GM12878 (cell line): ENCODE data around the gene TEN1. TPM values are rescaled to one million over a fixed set of nuclear protein-coding genes. Genes with fewer than 3 reads are reported as not detected.
A peak's percentile ranks its signal among the peaks of the same experiment; 100 is the strongest.

Experiments
- ATAC-seq: fragments of 200-7000 bp; cut with Tn5 transposase; 3 replicates; pipeline ENCODE4 v1.9.1; 2020; ENCODE audit warnings: mild to moderate bottlenecking, moderate library complexity
- BruUV-seq: library from RNA; stranded (reverse); fragments of 400-500 nt; replicated peaks from 2 replicates; lab custom pipeline; 2021; lab: Mats Ljungman, UMichigan
- CTCF ChIA-PET: fragments of 300-600 bp; sonication (Branson Sonifier 250); formaldehyde crosslinking; extraction: SDS; loops from one replicate; lab custom pipeline; 2021; ENCODE audit warnings: inconsistent platforms; lab: Yijun Ruan, JAX
- POLR2A ChIA-PET: fragments of 350-600 bp; formaldehyde crosslinking; extraction: SDS; loops from one replicate; lab custom pipeline; 2021; ENCODE audit warnings: inconsistent platforms; lab: Charles Lee
- RAD21 ChIA-PET: fragments of 300-600 bp; sonication (Branson Sonifier 250); formaldehyde crosslinking; loops from one replicate; lab custom pipeline; 2023; ENCODE audit warnings: antibody characterized with exemption; ENCODE audit not compliant: unreplicated experiment; lab: Charles Lee
- SMC1A ChIA-PET: fragments of 300-600 bp; sonication (Branson Sonifier 250); formaldehyde crosslinking; loops from one replicate; lab custom pipeline; 2023; ENCODE audit not compliant: unreplicated experiment, uncharacterized antibody; lab: Charles Lee
- DNase-seq: peaks from one replicate; pipeline ENCODE4 v3.0.0-alpha.2; 2011; ENCODE audit warnings: low read depth, low spot score
- FAIRE-seq: peaks from 3 replicates; lab custom pipeline; 2011; peaks lifted over from hg19 to GRCh38; lab: Jason Lieb, UNC
- H2AFZ ChIP-seq: 2 replicates; pipeline ENCODE4 v1.6.0; 2011; ENCODE audit warnings: low read depth, low read length, control low read depth; ENCODE audit not compliant: control insufficient read depth
- H3K27ac ChIP-seq: 2 replicates; pipeline ENCODE4 v1.5.1; 2011; ENCODE audit warnings: control low read depth; ENCODE audit not compliant: control insufficient read depth, insufficient read depth
- H3K27me3 ChIP-seq, 2 experiments: replicated peaks in 1 of 2; 2 replicates each; pipeline versions ENCODE4 v1.6.0 to v1.6.1; 2011; ENCODE audit warnings: low read length in 1 of 2; ENCODE audit not compliant: control insufficient read depth in 2 of 2, insufficient read depth in 2 of 2
- H3K36me3 ChIP-seq, 2 experiments: 2 replicates each; pipeline ENCODE4 v1.5.1; 2011; ENCODE audit warnings: low read length in 1 of 2; ENCODE audit not compliant: control insufficient read depth in 2 of 2, insufficient read depth in 2 of 2
- H3K4me1 ChIP-seq: 2 replicates; pipeline ENCODE4 v1.6.1; 2011; ENCODE audit warnings: mild to moderate bottlenecking, low read length, moderate library complexity, mixed read lengths; ENCODE audit not compliant: control insufficient read depth, insufficient read depth
- H3K4me2 ChIP-seq: 2 replicates; pipeline ENCODE4 v1.6.0; 2011; ENCODE audit warnings: control low read depth; ENCODE audit not compliant: control insufficient read depth, insufficient read depth
- H3K4me3 ChIP-seq: fragments of 200-600 bp; sonication (generic); 2 replicates; pipeline ENCODE4 v1.5.1; 2016
- H3K79me2 ChIP-seq: 2 replicates; pipeline ENCODE4 v1.6.0; 2011; ENCODE audit warnings: low read length; ENCODE audit not compliant: control insufficient read depth, insufficient read depth
- H3K9ac ChIP-seq: 2 replicates; pipeline ENCODE4 v1.8.0; 2011; ENCODE audit warnings: low read length, control low read depth, mixed read lengths; ENCODE audit not compliant: control insufficient read depth, insufficient read depth
- H3K9me3 ChIP-seq: replicated peaks from 3 replicates; pipeline ENCODE4 v1.5.1; 2011; ENCODE audit warnings: mild to moderate bottlenecking, low read length; ENCODE audit not compliant: control insufficient read depth, insufficient read depth
- H4K20me1 ChIP-seq: 2 replicates; pipeline ENCODE4 v1.6.0; 2011; ENCODE audit not compliant: control insufficient read depth, insufficient read depth
- NBN ChIP-seq: fragments of 450-650 bp; IDR thresholded peaks from 2 replicates; pipeline ENCODE4 v1.6.1; 2016
- NRF1 ChIP-seq: conservative IDR thresholded peaks from 2 replicates; pipeline ENCODE4 v1.6.1; 2011; ENCODE audit warnings: mild to moderate bottlenecking, low read depth, low read length, improper control_type of control experiment
- RUNX3 ChIP-seq: IDR thresholded peaks from 2 replicates; pipeline ENCODE4 v1.6.1; 2012; ENCODE audit warnings: low read length, inconsistent platforms
- SUZ12 ChIP-seq: fragments of 200-600 bp; sonication (generic); IDR thresholded peaks from one replicate; pipeline ENCODE4 v1.6.1; 2018; ENCODE audit warnings: antibody characterized with exemption, mild to moderate bottlenecking; ENCODE audit not compliant: unreplicated experiment
- ZSCAN29 ChIP-seq: fragments of 450-650 bp; IDR thresholded peaks from 2 replicates; pipeline ENCODE4 v1.6.1; 2017; ENCODE audit warnings: mild to moderate bottlenecking, moderate library complexity
- WGBS: methylation state at CpG from one replicate; pipeline ENCODE4 v1.1.6; 2016; ENCODE audit warnings: low lambda C conversion rate; ENCODE audit not compliant: insufficient replicate concordance, insufficient coverage; ENCODE audit errors: missing lambda C conversion rate; 5-methylcytosine and 5-hydroxymethylcytosine counted together
- in situ Hi-C: fragments of 300-500 bp; cut with MboI; formaldehyde crosslinking; loops from 9 replicates; pipeline ENCODE4 v1.14.3; 2018; ENCODE audit warnings: mixed read lengths
- intact Hi-C: fragments of 100-400 bp; cut with micrococcal nuclease; formaldehyde crosslinking; loops from one replicate; pipeline ENCODE4 v1.14.2; 2022; ENCODE audit not compliant: unreplicated experiment
- polyA plus RNA-seq, 11 experiments: library from polyadenylated mRNA; depleted of rRNA in 4 of 11; unstranded in 6 of 11; stranded (reverse) in 5 of 11; fragments of >200 nt; fragmentation: Nextera tagmentation in 4 of 11; fragmentation: Illumina TruSeq in 1 of 11; extraction: Ambion mirVana in 4 of 11; extraction: Trizol in 1 of 11; gene quantifications; 1 replicate in 1 of 11; 2 replicates in 10 of 11; pipeline versions ENCODE4 v1.2.1 to v1.2.3, GENCODE V29; 2011 to 2016; ENCODE audit warnings: inconsistent platforms in 2 of 11, missing spikeins in 2 of 11, low read depth in 1 of 11
- total RNA-seq, 4 experiments: library from RNA; depleted of rRNA in 3 of 4; stranded (reverse); fragments of >200 nt in 3 of 4; fragmentation: Illumina TruSeq in 1 of 4; extraction: Trizol in 1 of 4; gene quantifications; 2 replicates each; pipeline versions ENCODE4 v1.2.1 to v1.2.3, GENCODE V29; 2013 to 2021

TEN1 gene
- total and polyA plus RNA-seq, 10 of the 15 experiments (the other 5 are each of a cell fraction or from before 2014, with no cell fraction given) = 1.1 to 33.1 (median 17.4) TPM

GRCh38 chr17:75979705-75980187, 706 bp downstream of the TEN1 start (continued):
- TF ChIP-seq SUZ12 (no peak), NBN (0 out of 2 replicates have a peak, but pooled peaks have one; percentile 26)

- SMC1A ChIA-PET = interaction anchor here (0.6 to 2.1 kb wide), 10 partner anchors 10 to 126 kb away, joined by 3 to 10 read pairs (median 4); partner anchors contain the start of gene WBP2
- Histone ChIP-seq H3K4me3 (peak overlapping the region; percentile 87), H3K9me3 (no peaks in the 10 kb centered on the region), H3K36me3 (no peaks in the 10 kb centered on the region), H3K79me2 (peaks cover 20% of the 10 kb centered on the region), H3K4me1 (peaks cover 6% of the 10 kb centered on the region), H3K27me3 (no peaks in the 10 kb centered on the region), H3K4me2 (peak overlapping the region; percentile 73), H3K9ac (peak overlapping the region; percentile 99), H2AFZ (no peak overlapping the region), H4K20me1 (no peaks in the 10 kb centered on the region), H3K27ac (peak overlapping the region; percentile 99)
- FAIRE-seq (no peak), DNase-seq (no peak), ATAC-seq (peak; percentile 11)
- no peak for TF ChIP-seq ZSCAN29
- peak; percentile 4; the same call in 1 of the 2 replicates for TF ChIP-seq RUNX3
- TF ChIP-seq NRF1 = no peak
- CTCF ChIA-PET = interaction anchor here (0.6 to 1.4 kb wide), 14 partner anchors 11 to 643 kb away, joined by 3 to 7 read pairs (median 4); partner anchors contain the start of genes CDK3 and TRIM65
- 56% methylated on average over 16 of the region's 18 CpGs for WGBS
- RAD21 ChIA-PET = interaction anchor here (1.1 to 1.4 kb wide), 3 partner anchors 11 to 22 kb away, joined by 4 to 10 read pairs (median 9); no protein-coding TSS in a partner anchor
- in situ Hi-C loops (no loop called here), intact Hi-C loops (no loop called here)
- BruUV-seq = TSS peak; percentile 76
- POLR2A ChIA-PET = interaction anchor here (0.6 to 2.9 kb wide), 11 partner anchors 8 to 373 kb away, joined by 3 to 24 read pairs (median 3); partner anchors contain the start of genes MRPL38 and PRPSAP1
Measured at GRCh38 chr17:75980188-75981018, 1.4 kb downstream of the TEN1 start.
